Fibroblast of pulmonary artery (primary cell): Measurements from ENCODE around the gene ARHGEF28.

Experiments
- DNase-seq: peaks from one replicate; pipeline ENCODE4 v3.0.0-alpha.2; 2010; ENCODE audit warnings: low read depth
- H3K4me3 ChIP-seq: replicated peaks from 2 replicates; pipeline ENCODE4 v1.5.1; 2011; ENCODE audit warnings: low read depth, mild to moderate bottlenecking, control low read depth, low read length, moderate library complexity
- TF ChIP-seq, protein P1 (sequence below): IDR thresholded peaks from 2 replicates; pipeline ENCODE4 v1.5.1; 2011; ENCODE audit warnings: mild to moderate bottlenecking, control low read depth, low read length, inconsistent platforms; ENCODE audit errors: missing control alignments

ARHGEF28 gene

GRCh38 chr5:73907164-73907563, 281.2 kb downstream of the ARHGEF28 start:
- no peak overlapping the region for H3K4me3 ChIP-seq
- TF ChIP-seq, protein P1, sequence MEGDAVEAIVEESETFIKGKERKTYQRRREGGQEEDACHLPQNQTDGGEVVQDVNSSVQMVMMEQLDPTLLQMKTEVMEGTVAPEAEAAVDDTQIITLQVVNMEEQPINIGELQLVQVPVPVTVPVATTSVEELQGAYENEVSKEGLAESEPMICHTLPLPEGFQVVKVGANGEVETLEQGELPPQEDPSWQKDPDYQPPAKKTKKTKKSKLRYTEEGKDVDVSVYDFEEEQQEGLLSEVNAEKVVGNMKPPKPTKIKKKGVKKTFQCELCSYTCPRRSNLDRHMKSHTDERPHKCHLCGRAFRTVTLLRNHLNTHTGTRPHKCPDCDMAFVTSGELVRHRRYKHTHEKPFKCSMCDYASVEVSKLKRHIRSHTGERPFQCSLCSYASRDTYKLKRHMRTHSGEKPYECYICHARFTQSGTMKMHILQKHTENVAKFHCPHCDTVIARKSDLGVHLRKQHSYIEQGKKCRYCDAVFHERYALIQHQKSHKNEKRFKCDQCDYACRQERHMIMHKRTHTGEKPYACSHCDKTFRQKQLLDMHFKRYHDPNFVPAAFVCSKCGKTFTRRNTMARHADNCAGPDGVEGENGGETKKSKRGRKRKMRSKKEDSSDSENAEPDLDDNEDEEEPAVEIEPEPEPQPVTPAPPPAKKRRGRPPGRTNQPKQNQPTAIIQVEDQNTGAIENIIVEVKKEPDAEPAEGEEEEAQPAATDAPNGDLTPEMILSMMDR: no peak
- no peak for DNase-seq

DNA sequence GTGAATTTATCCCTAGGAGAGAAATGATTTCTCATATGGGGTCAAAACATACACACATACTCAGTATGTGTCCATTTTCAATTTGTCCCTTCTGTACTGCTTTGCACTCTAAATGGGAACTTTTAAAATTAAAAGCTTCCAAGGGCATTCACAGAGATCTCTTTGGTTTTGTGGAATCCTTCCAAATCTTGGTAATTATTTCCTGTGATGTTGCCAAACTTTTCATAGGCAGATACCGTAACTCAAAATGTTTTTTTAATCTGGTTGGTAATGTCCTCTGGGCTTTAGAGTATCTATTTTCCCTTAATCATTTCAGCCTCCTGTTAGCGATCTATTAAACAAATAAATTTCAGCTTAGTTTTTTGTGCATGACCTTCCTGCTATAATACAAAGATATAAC, 282.4 kb downstream of the ARHGEF28 start:
- TF ChIP-seq, protein P1: no peak
- DNase-seq: peak; percentile 40
- H3K4me3 ChIP-seq: no peak overlapping the region

GRCh38 chr5:73908846-73909245, 282.9 kb downstream of the ARHGEF28 start:
- DNase-seq: no peak
- H3K4me3 ChIP-seq: no peak overlapping the region
- TF ChIP-seq, protein P1: no peak

DNA sequence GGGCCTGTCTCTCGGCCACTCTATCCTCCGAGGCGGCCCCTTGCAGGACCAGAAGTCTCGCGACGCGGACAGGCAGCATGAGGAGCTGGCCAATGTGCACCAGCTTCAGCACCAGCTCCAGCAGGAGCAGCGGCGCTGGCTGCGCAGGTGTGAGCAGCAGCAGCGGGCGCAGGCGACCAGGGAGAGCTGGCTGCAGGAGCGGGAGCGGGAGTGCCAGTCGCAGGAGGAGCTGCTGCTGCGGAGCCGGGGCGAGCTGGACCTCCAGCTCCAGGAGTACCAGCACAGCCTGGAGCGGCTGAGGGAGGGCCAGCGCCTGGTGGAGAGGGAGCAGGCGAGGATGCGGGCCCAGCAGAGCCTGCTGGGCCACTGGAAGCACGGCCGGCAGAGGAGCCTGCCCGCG, 283.5 kb downstream of the ARHGEF28 start:
- TF ChIP-seq, protein P1: no peak
- no peak for DNase-seq

GRCh38 chr5:73911761-73912393, 285.9 kb downstream of the ARHGEF28 start:
- no peak for DNase-seq
- TF ChIP-seq, protein P1: no peak
- no peak overlapping the region for H3K4me3 ChIP-seq

More for the DNA sequence above, 283.5 kb downstream of the ARHGEF28 start:
- no peak overlapping the region for H3K4me3 ChIP-seq

DNA sequence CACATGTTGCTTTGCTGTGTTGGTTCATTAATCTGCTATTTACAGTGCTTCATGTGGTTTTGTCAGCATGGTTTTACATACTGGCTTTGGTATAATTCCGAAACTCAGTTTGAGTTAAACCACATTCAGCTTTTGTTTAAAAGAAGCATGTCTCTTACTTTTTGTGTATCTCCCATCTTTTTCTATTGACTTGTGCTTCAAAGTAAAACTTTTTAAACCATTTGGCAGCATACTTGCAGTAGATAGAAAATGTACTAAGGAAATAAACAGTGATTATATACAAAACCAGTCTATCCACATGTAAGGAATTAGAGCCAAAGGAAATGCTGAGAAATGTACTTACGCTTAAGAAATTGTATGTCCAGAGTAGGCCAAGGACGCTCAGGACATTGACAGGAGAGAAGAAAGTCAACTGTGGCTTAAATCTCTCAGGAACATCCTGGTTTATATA, 286.9 kb downstream of the ARHGEF28 start:
- DNase-seq: no peak
- H3K4me3 ChIP-seq: no peak overlapping the region
- TF ChIP-seq, protein P1: no peak

- TF ChIP-seq, protein P1: no peak
- no peak for DNase-seq
- H3K4me3 ChIP-seq: no peak overlapping the region
Measured at GRCh38 chr5:73913971-73914370, 288.0 kb downstream of the ARHGEF28 start.
